GM19455 (cell line): ENCODE results near the gene ICAM4.
"Not testable (repeated sequence)": the region's sequence is repeated elsewhere in the genome, so short reads cannot be mapped to it uniquely, and the experiment has no call there.

Experiments
- ATAC-seq: cut with Tn5 transposase; IDR thresholded peaks from one replicate; pipeline ENCODE4 v1.9.1; 2021; ENCODE audit not compliant: unreplicated experiment

The ICAM4 gene

DNA sequence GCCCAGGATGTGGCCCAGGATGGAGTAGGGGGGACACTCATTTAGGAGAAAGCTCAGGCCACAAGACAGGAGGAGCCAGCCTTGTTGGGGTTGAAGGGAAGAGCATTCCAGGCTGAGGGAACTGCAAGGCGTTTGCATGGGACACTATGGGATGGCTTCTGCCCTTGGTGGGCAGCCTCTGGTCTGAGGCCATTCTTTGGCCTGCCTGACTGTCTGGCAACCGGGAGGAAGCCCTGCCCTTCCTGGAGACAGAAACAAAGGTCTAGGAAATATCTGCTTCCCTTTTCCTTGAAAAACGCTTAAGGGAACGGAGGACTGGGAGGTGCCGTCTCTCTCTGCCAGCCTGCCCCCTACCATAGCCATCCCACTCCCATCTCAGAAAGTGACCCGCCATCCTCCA, 18.7 kb upstream of the ICAM4 start:
- no peak for ATAC-seq

- peak; percentile 34 for ATAC-seq
Observed at GRCh38 chr19:10269333-10270179, 17.2 kb upstream of the ICAM4 start.

DNA sequence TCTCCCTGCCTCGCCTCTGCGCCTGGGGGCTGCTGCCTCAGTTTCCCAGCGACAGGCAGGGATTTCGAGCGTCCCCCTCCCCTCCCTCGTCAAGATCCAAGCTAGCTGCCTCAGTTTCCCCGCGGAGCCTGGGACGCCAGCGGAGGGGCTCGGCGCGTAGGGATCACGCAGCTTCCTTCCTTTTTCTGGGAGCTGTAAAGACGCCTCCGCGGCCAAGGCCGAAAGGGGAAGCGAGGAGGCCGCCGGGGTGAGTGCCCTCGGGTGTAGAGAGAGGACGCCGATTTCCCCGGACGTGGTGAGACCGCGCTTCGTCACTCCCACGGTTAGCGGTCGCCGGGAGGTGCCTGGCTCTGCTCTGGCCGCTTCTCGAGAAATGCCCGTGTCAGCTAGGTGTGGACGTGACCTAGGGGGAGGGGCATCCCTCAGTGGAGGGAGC, 16.6 kb upstream of the ICAM4 start:
- ATAC-seq = no peak

- ATAC-seq = peak; percentile 50
Observed at GRCh38 chr19:10270616-10271394, 15.9 kb upstream of the ICAM4 start, which contains the start of gene ICAM1. ICAM1 (plus strand) TSS chr19:10271120; CDS start chr19:10271160, 40 bp downstream.

DNA sequence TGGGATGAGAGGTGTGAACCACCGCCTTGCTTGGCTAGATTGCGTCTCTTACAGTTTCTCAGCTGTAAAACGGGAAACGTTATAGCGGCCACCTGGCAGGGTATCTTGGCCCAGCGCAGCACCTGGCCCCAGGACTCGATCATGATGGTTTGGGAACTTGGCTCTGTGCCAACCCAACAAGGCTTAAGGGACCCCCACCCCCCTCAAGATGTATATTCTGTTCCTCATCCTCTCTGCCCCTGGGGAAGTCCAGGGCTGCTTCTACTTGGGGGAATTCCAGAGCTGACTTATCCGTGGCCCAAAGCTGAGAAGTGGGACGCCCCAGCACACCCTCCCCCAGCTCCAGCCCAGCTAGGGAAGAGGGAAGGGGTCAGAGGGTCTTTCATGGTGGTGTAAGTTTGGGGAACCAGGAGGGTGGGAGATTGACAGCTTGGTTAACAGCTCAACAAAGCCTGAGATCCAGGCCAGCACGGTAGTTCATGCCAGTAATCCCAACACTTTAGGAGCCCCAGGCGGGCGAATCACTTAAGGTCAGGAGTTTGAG, 15.1 kb upstream of the ICAM4 start:
- ATAC-seq = peak; percentile 19

DNA sequence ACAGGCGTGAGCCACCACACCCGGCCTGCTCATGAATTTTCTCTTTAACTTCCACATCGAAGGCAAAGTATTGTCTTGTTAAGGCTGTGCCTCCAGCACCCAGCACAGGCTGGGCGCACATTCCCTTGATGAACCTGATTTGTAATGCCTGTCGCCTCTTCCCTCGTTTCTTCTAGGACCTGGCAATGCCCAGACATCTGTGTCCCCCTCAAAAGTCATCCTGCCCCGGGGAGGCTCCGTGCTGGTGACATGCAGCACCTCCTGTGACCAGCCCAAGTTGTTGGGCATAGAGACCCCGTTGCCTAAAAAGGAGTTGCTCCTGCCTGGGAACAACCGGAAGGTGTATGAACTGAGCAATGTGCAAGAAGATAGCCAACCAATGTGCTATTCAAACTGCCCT, 12.2 kb upstream of the ICAM4 start:
- no peak for ATAC-seq

DNA sequence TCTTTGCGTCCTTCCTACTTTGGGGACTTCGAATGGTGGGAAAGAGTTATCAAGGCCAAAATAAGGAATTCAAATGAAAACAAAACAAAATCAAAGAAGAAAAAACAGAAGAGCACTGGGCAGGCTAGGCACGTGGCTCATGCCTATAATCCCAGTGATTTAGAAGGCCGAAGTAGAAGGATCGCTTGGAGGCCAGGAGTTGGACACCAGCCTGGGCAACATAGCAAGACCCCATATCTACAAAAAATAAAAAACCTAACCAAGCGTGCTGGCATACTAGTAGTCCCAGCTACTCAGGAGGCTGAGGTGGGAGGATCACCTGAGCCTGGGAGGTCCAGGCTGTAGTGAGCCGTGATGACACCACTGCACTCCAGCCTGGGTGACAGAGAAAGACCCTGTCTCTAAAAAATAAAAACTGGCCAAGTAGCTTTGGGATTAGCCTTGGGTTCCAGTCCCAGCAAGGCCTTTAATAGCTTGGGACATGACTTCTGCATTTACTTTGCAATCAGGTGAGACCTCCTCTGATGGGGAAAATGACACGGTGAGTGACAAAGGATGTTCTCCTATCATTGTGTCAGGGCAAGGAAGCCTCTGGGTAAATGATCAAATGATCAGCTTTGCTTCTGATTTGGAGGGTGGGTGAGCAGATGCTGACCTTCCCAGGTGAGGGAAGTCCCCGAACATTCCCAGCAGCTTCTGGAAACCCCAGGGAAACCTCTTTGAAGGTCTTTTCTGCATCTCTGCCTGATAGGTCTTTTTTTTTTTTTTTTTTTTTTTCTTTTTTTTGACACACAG, 8.8 kb upstream of the ICAM4 start:
- no peak for ATAC-seq

- no peak for ATAC-seq
Observed at GRCh38 chr19:10278935-10279334, 7.8 kb upstream of the ICAM4 start.

DNA sequence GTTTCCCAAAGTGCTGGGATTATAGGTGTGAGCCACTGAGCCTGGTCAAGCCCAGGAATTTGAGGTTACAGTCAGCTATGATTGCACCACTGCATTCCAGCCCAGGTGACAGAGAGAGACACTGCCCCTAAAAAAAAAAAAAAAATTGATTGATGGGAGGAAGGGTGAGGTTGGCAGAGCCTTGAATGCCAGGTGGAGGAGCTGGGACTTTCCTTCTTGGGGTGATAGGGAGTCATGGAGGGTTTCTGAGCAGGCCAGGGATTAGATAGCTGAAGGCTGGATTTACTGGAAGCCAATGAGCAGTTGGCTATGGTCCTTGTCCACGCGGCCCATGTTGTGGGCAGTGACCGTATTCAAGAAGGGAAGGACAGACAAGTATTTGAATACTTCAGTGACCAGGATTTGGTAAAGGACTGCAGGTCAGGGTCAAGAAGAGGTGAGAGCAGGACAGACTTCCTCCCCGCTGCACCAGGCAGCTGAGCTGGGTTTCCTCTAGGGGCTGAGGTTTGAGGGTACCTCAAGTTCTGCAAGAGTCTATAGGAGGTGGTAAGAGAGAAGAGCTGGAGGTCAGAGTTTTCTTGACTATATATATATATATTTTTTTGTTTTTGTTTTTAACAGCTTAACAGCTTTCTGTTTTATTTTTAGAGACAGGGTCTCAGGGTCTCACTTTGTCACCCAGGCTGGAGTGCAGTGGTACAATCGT, 6.9 kb upstream of the ICAM4 start:
- ATAC-seq = no peak

DNA sequence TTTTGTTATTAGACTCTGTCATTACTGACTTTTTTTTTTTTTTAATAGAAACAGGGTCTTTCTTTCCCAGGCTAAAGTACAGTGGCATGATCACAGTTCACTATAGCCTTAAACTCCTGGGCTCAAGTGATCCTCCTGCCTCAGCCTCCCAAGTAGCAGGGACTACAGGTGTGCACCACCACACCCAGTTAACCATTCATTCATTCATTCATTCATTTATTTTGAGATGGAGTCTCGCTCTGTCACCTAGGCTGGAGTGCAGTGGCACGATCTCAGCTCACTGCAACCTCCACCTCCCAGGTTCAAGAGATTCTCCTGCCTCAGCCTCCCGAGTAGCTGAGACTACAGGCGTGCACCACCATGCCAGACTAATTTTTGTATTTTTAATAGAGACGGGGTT, 4.7 kb upstream of the ICAM4 start:
- ATAC-seq = not testable (repeated sequence)

- ATAC-seq = no peak
Observed at GRCh38 chr19:10283301-10284064, 3.3 kb upstream of the ICAM4 start.

GRCh38 chr19:10284065-10284959, 2.4 kb upstream of the ICAM4 start:
- no peak for ATAC-seq

DNA sequence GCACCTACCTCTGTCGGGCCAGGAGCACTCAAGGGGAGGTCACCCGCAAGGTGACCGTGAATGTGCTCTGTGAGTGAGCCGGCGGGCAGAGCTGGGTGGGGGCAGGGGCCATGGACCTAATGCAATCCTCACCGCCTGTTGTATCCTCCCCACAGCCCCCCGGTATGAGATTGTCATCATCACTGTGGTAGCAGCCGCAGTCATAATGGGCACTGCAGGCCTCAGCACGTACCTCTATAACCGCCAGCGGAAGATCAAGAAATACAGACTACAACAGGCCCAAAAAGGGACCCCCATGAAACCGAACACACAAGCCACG, 1.8 kb upstream of the ICAM4 start:
- ATAC-seq = no peak

- no peak for ATAC-seq
Observed at GRCh38 chr19:10285393-10285792, 1.4 kb upstream of the ICAM4 start.

GRCh38 chr19:10288662-10289166, 2.0 kb downstream of the ICAM4 start:
- no peak for ATAC-seq

DNA sequence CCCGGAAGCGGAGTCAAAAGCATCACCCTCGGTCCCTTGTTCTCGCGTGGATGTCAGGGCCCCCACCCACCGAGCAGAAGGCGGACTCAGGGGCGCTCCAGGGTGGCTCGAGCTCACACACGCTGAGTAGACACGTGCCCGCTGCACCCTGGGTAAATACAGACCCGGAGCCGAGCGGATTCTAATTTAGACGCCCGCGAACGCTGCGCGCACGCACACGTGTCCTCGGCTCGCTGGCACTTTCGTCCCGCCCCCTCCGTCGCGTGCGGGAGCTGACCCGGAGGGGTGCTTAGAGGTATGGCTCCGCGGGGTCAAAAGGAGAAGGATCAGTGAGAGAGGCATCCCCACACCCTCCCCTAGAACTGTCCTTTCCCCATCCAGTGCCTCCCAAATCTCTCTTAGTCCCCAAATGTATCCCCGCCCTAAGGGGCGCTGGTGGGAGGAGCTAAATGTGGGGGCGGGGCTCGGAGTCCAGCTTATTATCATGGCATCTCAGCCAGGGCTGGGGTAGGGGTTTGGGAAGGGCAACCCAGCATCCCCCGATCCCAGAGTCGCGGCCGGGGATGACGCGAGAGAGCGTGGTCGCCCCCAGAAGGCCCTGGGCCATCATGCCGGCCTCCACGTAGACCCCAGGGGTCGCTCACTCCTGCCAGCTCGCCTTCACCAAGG, 2.5 kb downstream of the ICAM4 start:
- ATAC-seq = no peak

DNA sequence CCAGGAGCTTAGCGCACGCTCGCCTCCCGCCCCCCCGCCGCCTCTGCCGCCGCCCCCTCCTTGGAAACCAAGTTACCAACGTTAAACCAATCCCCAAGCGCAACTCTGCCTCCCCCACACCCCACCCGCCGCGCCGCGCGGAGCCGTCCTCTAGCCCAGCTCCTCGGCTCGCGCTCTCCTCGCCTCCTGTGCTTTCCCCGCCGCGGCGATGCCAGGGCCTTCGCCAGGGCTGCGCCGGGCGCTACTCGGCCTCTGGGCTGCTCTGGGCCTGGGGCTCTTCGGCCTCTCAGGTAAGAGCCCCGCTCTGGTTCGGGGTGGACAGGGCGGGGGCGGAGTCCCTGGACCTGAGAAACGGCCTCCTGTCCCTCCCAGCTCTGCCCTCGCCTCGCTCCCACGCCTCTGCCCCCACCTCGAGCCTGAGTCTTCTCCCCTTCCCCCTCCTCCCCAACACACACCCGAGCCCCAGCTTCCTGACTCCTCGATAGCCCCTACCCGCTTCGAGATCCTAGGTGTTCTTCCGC, 3.1 kb downstream of the ICAM4 start, which contains the start of gene ICAM5:
ICAM5 (plus strand) TSS at position 117 of the 521 bp plus-strand sequence; CDS start at position 209, 92 bp downstream.
- ATAC-seq = no peak
